Measurements from ENCODE around the gene PARP6.

The PARP6 gene

GRCh38 chr15:72229076-72229946 lies 43.0 kb downstream of the PARP6 start:
- no peak; the same call in 1 of the 2 replicates for TF ChIP-seq MAX (IDR thresholded peaks at IDR 0.05)
- no peak for TF ChIP-seq CEBPB (IDR thresholded peaks at IDR 0.05)
- no peak for TF ChIP-seq TEAD4 (IDR thresholded peaks at IDR 0.05)
- no peak for TF ChIP-seq CREB1 (IDR thresholded peaks at IDR 0.05; ENCODE audit: low read depth)
- no peak for TF ChIP-seq ZBTB7A (IDR thresholded peaks at IDR 0.05; ENCODE audit: low read depth)
- TF ChIP-seq EP300 (IDR thresholded peaks at IDR 0.05; ENCODE audit: borderline replicate concordance): no peak
- TF ChIP-seq RAD21 (IDR thresholded peaks at IDR 0.05; ENCODE audit: low read depth): no peak
- no peak for TF ChIP-seq FOXM1 (IDR thresholded peaks at IDR 0.05; ENCODE audit: borderline replicate concordance, low read depth)

GRCh38 chr15:72227720-72228119 lies 44.6 kb downstream of the PARP6 start:
- no peak for TF ChIP-seq USF1 (IDR thresholded peaks at IDR 0.05)
- TF ChIP-seq CREB1 (IDR thresholded peaks at IDR 0.05; ENCODE audit: low read depth): no peak
- TF ChIP-seq TCF12 (IDR thresholded peaks at IDR 0.05; ENCODE audit: low read depth): no peak
- no peak for TF ChIP-seq TEAD4 (IDR thresholded peaks at IDR 0.05)
- no peak for TF ChIP-seq FOXM1 (IDR thresholded peaks at IDR 0.05; ENCODE audit: borderline replicate concordance, low read depth)
- no peak for TF ChIP-seq TAF1 (IDR thresholded peaks at IDR 0.05; ENCODE audit: low read depth)
- TF ChIP-seq RAD21 (IDR thresholded peaks at IDR 0.05; ENCODE audit: low read depth): no peak
- no peak for TF ChIP-seq MAX (IDR thresholded peaks at IDR 0.05)
- no peak for TF ChIP-seq YY1 (IDR thresholded peaks at IDR 0.05; ENCODE audit: low read depth)
- TF ChIP-seq EGR1 (IDR thresholded peaks at IDR 0.05): no peak
- TF ChIP-seq ZBTB7A (IDR thresholded peaks at IDR 0.05; ENCODE audit: low read depth): no peak
- no peak for TF ChIP-seq REST (IDR thresholded peaks at IDR 0.05; ENCODE audit: low read depth)
- TF ChIP-seq CEBPB (IDR thresholded peaks at IDR 0.05): no peak
- no peak for TF ChIP-seq NFIC (IDR thresholded peaks at IDR 0.05)
- no peak for TF ChIP-seq EP300 (IDR thresholded peaks at IDR 0.05; ENCODE audit: borderline replicate concordance)

GRCh38 chr15:72227192-72227586 lies 45.2 kb downstream of the PARP6 start:
- TF ChIP-seq RAD21 (IDR thresholded peaks at IDR 0.05; ENCODE audit: low read depth) (no peak), CREB1 (IDR thresholded peaks at IDR 0.05; ENCODE audit: low read depth) (no peak), FOXM1 (IDR thresholded peaks at IDR 0.05; ENCODE audit: borderline replicate concordance, low read depth) (no peak), TCF12 (IDR thresholded peaks at IDR 0.05; ENCODE audit: low read depth) (no peak), REST (IDR thresholded peaks at IDR 0.05; ENCODE audit: low read depth) (no peak)

- TF ChIP-seq CREB1 (IDR thresholded peaks at IDR 0.05; ENCODE audit: low read depth): no peak
- TF ChIP-seq EGR1 (IDR thresholded peaks at IDR 0.05): no peak
These were observed 49.1 kb downstream of the PARP6 start for GRCh38 chr15:72223278-72223677.

GRCh38 chr15:72222393-72222792 lies 50.0 kb downstream of the PARP6 start:
- TF ChIP-seq TEAD4 (IDR thresholded peaks at IDR 0.05): no peak
- TF ChIP-seq MAX (IDR thresholded peaks at IDR 0.05): no peak
- TF ChIP-seq TCF12 (IDR thresholded peaks at IDR 0.05; ENCODE audit: low read depth): no peak

GRCh38 chr15:72220687-72221086 lies 51.7 kb downstream of the PARP6 start:
- TF ChIP-seq YY1 (IDR thresholded peaks at IDR 0.05; ENCODE audit: low read depth) (no peak), RAD21 (IDR thresholded peaks at IDR 0.05; ENCODE audit: low read depth) (no peak), CEBPB (IDR thresholded peaks at IDR 0.05) (no peak), EP300 (IDR thresholded peaks at IDR 0.05; ENCODE audit: borderline replicate concordance) (no peak), ZBTB7A (IDR thresholded peaks at IDR 0.05; ENCODE audit: low read depth) (no peak)

- TF ChIP-seq ZBTB7A (IDR thresholded peaks at IDR 0.05; ENCODE audit: low read depth) (no peak), REST (IDR thresholded peaks at IDR 0.05; ENCODE audit: low read depth) (no peak), TEAD4 (IDR thresholded peaks at IDR 0.05) (no peak), CREB1 (IDR thresholded peaks at IDR 0.05; ENCODE audit: low read depth) (no peak)
These were observed 55.1 kb downstream of the PARP6 start for GRCh38 chr15:72217216-72217615.

Measured in Ishikawa (cell line).